PC-3 (cell line): ENCODE data around the gene ERBB4. TPM values are rescaled to one million over a fixed set of nuclear protein-coding genes. Genes with fewer than 3 reads are reported as not detected.

ENCODE experiments used
- ATAC-seq: fragments of 200-7000 bp; cut with Tn5 transposase; 2 replicates; pipeline ENCODE4 v1.9.1; 2020; ENCODE audit warnings: mild to moderate bottlenecking, moderate library complexity
- BruUV-seq: library from RNA; stranded (reverse); fragments of 400-500 nt; replicated peaks from 2 replicates; lab custom pipeline; 2021; lab: Mats Ljungman, UMichigan
- CTCF ChIA-PET: fragments of 300-600 bp; sonication (Branson Sonifier 250); formaldehyde crosslinking; loops from one replicate; lab custom pipeline; 2022; ENCODE audit warnings: antibody characterized with exemption; lab: Charles Lee
- POLR2A ChIA-PET: fragments of 300-600 bp; sonication (Branson Sonifier 250); formaldehyde crosslinking; loops from one replicate; lab custom pipeline; 2022; ENCODE audit warnings: antibody characterized with exemption; ENCODE audit not compliant: unreplicated experiment; lab: Charles Lee
- DNase-seq: peaks from one replicate; pipeline ENCODE4 v3.0.0-alpha.2; 2015
- H2AFZ ChIP-seq: fragments of 300-600 bp; sonication (generic); 2 replicates; pipeline ENCODE4 v1.6.0; 2016; ENCODE audit warnings: antibody characterized with exemption, low read length
- H3F3A ChIP-seq: fragments of 300-600 bp; sonication (generic); one replicate; pipeline ENCODE4 v1.6.0; 2017; ENCODE audit warnings: antibody characterized with exemption, low read length, control low read depth, mild to moderate bottlenecking; ENCODE audit not compliant: unreplicated experiment
- H3K27ac ChIP-seq: fragments of 300-600 bp; sonication (generic); 2 replicates; pipeline ENCODE4 v1.5.1; 2016; ENCODE audit warnings: mild to moderate bottlenecking, low read length
- H3K27me3 ChIP-seq: fragments of 300-600 bp; sonication (generic); 2 replicates; pipeline ENCODE4 v1.6.1; 2016; ENCODE audit warnings: low read length, mixed read lengths
- H3K36me3 ChIP-seq: fragments of 300-600 bp; sonication (generic); 2 replicates; pipeline ENCODE4 v1.6.1; 2016; ENCODE audit warnings: low read depth, mixed run types, low read length, mixed read lengths
- H3K4me1 ChIP-seq: fragments of 300-600 bp; sonication (generic); 2 replicates; pipeline ENCODE4 v1.5.1; 2016; ENCODE audit warnings: low read length; ENCODE audit not compliant: insufficient read depth
- H3K4me2 ChIP-seq: fragments of 300-600 bp; sonication (generic); 2 replicates; pipeline ENCODE4 v1.6.0; 2016; ENCODE audit warnings: low read length
- H3K4me3 ChIP-seq: fragments of 300-600 bp; sonication (generic); 2 replicates; pipeline ENCODE4 v1.5.1; 2016; ENCODE audit warnings: mild to moderate bottlenecking, low read length, mixed read lengths
- H3K79me2 ChIP-seq: fragments of 300-600 bp; sonication (generic); 2 replicates; pipeline ENCODE4 v1.6.1; 2017; ENCODE audit warnings: low read length, mixed read lengths
- H3K9ac ChIP-seq: fragments of 300-600 bp; sonication (generic); 2 replicates; pipeline ENCODE4 v1.6.0; 2016; ENCODE audit warnings: mild to moderate bottlenecking, low read length
- H3K9me2 ChIP-seq: fragments of 300-600 bp; sonication (generic); replicated peaks from 2 replicates; pipeline ENCODE4 v1.6.1; 2016; ENCODE audit warnings: mixed run types, low read length, mixed read lengths
- H3K9me3 ChIP-seq: fragments of 300-600 bp; sonication (generic); 2 replicates; pipeline ENCODE4 v1.6.1; 2016; ENCODE audit warnings: low read length, mixed read lengths
- H4K20me1 ChIP-seq: fragments of 300-600 bp; sonication (generic); 2 replicates; pipeline ENCODE4 v1.6.1; 2016; ENCODE audit warnings: low read length, mixed read lengths
- EZH2 ChIP-seq: fragments of 300-600 bp; sonication (generic); IDR thresholded peaks from one replicate; pipeline ENCODE4 v1.6.1; 2017; ENCODE audit warnings: antibody characterized with exemption, mild to moderate bottlenecking, low read length; ENCODE audit not compliant: unreplicated experiment
- EZH2phosphoT487 ChIP-seq: fragments of 300-600 bp; sonication (generic); IDR thresholded peaks from 2 replicates; pipeline ENCODE4 v1.6.1; 2018; ENCODE audit warnings: mild to moderate bottlenecking, antibody characterized with exemption, low read length, borderline replicate concordance
- intact Hi-C: fragments of 100-400 bp; cut with micrococcal nuclease; formaldehyde crosslinking; loops from 2 replicates; pipeline ENCODE4 v1.9.0; 2023
- total RNA-seq: library from RNA; depleted of rRNA; stranded (reverse); fragments of >200 nt; gene quantifications from 2 replicates; pipeline ENCODE4 v1.2.3, GENCODE V29; 2014
- TF ChIP-seq, protein P1 (sequence below): fragments of 300-600 bp; sonication (generic); conservative IDR thresholded peaks from 2 replicates; pipeline ENCODE4 v1.5.1; 2017; ENCODE audit warnings: antibody characterized with exemption, low read depth, mild to moderate bottlenecking, low read length

Gene ERBB4
- total RNA-seq, 1 experiment from 2014 or later, result under 0.01 TPM

DNA sequence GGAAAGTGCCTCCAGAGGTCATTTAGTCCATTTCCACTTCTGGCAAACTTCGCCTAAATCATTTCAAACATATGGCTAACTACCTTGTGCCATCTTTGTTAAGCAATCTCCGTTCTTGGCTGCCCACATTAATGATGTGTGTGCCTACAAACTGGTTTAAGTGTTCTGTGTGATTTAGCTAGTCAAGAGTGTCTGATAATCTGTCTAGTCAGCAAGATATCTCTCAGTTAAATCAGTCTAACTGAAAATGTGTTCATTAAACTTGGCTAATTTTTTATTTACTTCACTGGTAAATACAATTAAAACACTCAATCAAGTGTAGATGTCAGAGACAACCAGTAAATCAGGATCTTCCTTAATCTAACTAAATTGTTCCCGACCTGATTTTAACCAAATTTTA is 352.4 kb downstream of the ERBB4 start:
- H3K4me1 ChIP-seq, result no peaks in the 10 kb centered on the region
- H3K9me3 ChIP-seq, result no peaks in the 10 kb centered on the region
- H3K9me2 ChIP-seq, result no peaks in the 10 kb centered on the region
- POLR2A ChIA-PET, result no interaction called here
- H3K9ac ChIP-seq, result no peak overlapping the region
- intact Hi-C loops, result no loop called here
- 0 out of 2 replicates have a peak, but pooled peaks cover 4% of the 10 kb centered on the region for H3K27me3 ChIP-seq
- H3F3A ChIP-seq, result no peaks in the 10 kb centered on the region
- no peak overlapping the region for H2AFZ ChIP-seq
- H3K27ac ChIP-seq, result no peak overlapping the region
- CTCF ChIA-PET, result no interaction called here
- BruUV-seq, result no TSS peak
- H3K79me2 ChIP-seq, result no peaks in the 10 kb centered on the region
- no peak for ATAC-seq
- DNase-seq, result no peak
- H3K4me3 ChIP-seq, result no peak overlapping the region
- H3K4me2 ChIP-seq, result no peak overlapping the region
- no peaks in the 10 kb centered on the region for H4K20me1 ChIP-seq
- H3K36me3 ChIP-seq, result no peaks in the 10 kb centered on the region
- TF ChIP-seq, protein P1, sequence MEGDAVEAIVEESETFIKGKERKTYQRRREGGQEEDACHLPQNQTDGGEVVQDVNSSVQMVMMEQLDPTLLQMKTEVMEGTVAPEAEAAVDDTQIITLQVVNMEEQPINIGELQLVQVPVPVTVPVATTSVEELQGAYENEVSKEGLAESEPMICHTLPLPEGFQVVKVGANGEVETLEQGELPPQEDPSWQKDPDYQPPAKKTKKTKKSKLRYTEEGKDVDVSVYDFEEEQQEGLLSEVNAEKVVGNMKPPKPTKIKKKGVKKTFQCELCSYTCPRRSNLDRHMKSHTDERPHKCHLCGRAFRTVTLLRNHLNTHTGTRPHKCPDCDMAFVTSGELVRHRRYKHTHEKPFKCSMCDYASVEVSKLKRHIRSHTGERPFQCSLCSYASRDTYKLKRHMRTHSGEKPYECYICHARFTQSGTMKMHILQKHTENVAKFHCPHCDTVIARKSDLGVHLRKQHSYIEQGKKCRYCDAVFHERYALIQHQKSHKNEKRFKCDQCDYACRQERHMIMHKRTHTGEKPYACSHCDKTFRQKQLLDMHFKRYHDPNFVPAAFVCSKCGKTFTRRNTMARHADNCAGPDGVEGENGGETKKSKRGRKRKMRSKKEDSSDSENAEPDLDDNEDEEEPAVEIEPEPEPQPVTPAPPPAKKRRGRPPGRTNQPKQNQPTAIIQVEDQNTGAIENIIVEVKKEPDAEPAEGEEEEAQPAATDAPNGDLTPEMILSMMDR, result no peak
- no peak for TF ChIP-seq EZH2
- no peak for TF ChIP-seq EZH2phosphoT487

DNA sequence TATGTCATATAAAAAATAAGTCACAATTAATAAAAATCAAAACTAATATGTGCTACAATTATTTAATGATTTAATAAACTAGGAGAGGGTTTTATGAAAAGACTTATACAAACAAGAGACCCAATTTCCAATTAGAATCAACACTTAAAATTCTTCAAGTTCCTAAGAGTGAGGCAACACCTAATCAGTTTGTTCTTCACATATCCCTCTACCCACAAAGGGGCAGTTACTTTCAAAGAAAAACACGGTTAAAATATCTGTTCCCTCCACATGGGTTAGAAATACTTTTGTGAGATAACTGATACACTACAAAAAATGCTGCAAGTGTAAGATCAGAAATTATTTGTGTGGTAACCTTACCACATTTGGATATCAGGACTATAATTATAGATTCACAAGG is 357.0 kb downstream of the ERBB4 start:
- Histone ChIP-seq H3K4me2 (no peak overlapping the region), H3K4me1 (no peaks in the 10 kb centered on the region), H3K79me2 (no peaks in the 10 kb centered on the region), H3K9me3 (no peaks in the 10 kb centered on the region), H3K36me3 (no peaks in the 10 kb centered on the region), H3K27me3 (0 out of 2 replicates have a peak, but pooled peaks cover 4% of the 10 kb centered on the region), H3K9me2 (no peaks in the 10 kb centered on the region), H2AFZ (no peak overlapping the region), H4K20me1 (no peaks in the 10 kb centered on the region), H3K4me3 (no peak overlapping the region), H3K9ac (no peak overlapping the region), H3K27ac (no peak overlapping the region), H3F3A (no peaks in the 10 kb centered on the region)
- BruUV-seq, result no TSS peak
- ChIA-PET CTCF (no interaction called here), POLR2A (no interaction called here)
- DNase-seq (no peak), ATAC-seq (no peak)
- TF ChIP-seq EZH2phosphoT487 (no peak), EZH2 (no peak)
- TF ChIP-seq, protein P1, result no peak
- intact Hi-C loops, result no loop called here

DNA sequence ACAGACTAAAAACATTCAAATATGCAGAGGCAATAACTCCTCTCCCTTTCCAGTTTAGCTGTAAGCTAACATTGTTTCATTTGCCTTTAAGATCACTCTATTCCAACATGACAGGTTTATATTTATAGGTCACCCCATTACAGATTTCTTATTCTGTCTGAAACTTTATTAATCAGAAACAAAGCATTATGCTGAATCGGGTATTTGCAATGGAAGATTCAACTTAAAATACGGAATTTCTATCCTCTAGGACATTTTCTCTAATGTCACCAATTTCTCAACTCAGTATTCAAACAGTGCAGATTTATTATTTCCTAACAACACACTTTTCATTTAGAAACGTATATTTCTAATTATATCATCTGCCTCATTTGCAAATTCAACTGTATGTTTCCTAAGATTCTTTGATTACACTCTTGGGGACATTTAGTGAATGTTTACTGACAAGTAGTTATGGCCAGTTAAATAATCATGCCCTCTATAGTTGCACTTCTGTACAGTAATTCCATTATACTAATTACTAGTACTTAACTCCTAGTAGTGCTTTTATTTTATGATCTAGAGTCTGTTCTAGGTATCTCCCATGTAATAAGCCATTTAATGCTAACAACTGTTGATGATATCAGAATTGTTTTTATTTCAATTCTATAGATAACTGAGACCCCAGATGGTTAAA is 358.1 kb downstream of the ERBB4 start:
- Histone ChIP-seq H3K9ac (no peak overlapping the region), H3K4me3 (no peak overlapping the region), H3K9me2 (no peaks in the 10 kb centered on the region), H3K79me2 (no peaks in the 10 kb centered on the region), H3K36me3 (no peaks in the 10 kb centered on the region), H3K9me3 (no peaks in the 10 kb centered on the region), H3K27me3 (no peaks in the 10 kb centered on the region), H2AFZ (no peak overlapping the region), H4K20me1 (no peaks in the 10 kb centered on the region), H3K4me2 (no peak overlapping the region), H3F3A (no peaks in the 10 kb centered on the region), H3K4me1 (no peaks in the 10 kb centered on the region), H3K27ac (no peak overlapping the region)
- CTCF ChIA-PET, result no interaction called here
- BruUV-seq, result no TSS peak
- TF ChIP-seq EZH2phosphoT487, result no peak
- TF ChIP-seq, protein P1, result no peak
- TF ChIP-seq EZH2, result no peak
- ATAC-seq (no peak), DNase-seq (no peak)
- POLR2A ChIA-PET, result no interaction called here
- intact Hi-C loops, result no loop called here
